ENCODE results near the gene LCA5L. TPM values are rescaled to one million over a fixed set of nuclear protein-coding genes. Genes with fewer than 3 reads are reported as not detected.

The LCA5L gene
- total RNA-seq, 1 donor from 2014 or later = not detected

DNA sequence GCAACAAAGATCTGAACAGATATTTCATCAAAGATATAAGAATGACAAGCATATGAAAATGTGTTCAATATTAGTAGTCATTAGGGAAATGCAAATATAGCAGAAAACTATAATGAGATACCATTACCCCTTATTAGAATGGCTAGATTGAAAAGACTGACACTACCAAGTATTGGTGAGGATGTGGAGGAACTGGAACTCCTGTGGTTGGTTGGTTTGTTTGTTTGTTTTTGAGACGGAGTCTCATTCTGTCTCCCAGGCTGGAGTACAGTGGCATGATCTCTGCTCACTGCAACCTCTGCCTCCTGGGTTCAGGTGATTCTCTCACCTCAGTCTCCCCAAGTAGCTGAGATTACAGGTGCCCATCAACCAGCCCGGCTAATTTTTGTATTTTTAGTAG lies 77.8 kb downstream of the LCA5L start:
- H3K4me1 ChIP-seq = no peaks in the 10 kb centered on the region
- DNase-seq (ENCODE audit: extremely low spot score in 2 of 2) = no peak
- no peak overlapping the region for H3K4me3 ChIP-seq
- no peaks in the 10 kb centered on the region for H3K36me3 ChIP-seq
- H3K9me3 ChIP-seq = no peaks in the 10 kb centered on the region
- TF ChIP-seq CTCF (IDR thresholded peaks at IDR 0.05) (no peak), POLR2A (IDR thresholded peaks at IDR 0.05) (no peak), POLR2AphosphoS5 (IDR thresholded peaks at IDR 0.05; ENCODE audit: insufficient read depth in 1 of 2, low read depth in 1 of 2) (no peak)
- no peak overlapping the region for H3K27ac ChIP-seq
- intact Hi-C loops (cut with DNase I) = no loop called here
- H3K27me3 ChIP-seq = no peaks in the 10 kb centered on the region

- Histone ChIP-seq H3K4me1 (no peaks in the 10 kb centered on the region), H3K36me3 (no peaks in the 10 kb centered on the region), H3K27ac (no peak overlapping the region), H3K27me3 (no peaks in the 10 kb centered on the region), H3K4me3 (no peak overlapping the region), H3K9me3 (no peaks in the 10 kb centered on the region)
- no peak for DNase-seq (ENCODE audit: extremely low spot score in 2 of 2)
- intact Hi-C loops (cut with DNase I) = no loop called here
- TF ChIP-seq POLR2AphosphoS5 (IDR thresholded peaks at IDR 0.05; ENCODE audit: insufficient read depth in 1 of 2, low read depth in 1 of 2) (no peak), CTCF (IDR thresholded peaks at IDR 0.05) (no peak), POLR2A (IDR thresholded peaks at IDR 0.05) (no peak)
Observed at GRCh38 chr21:39366563-39366962, 79.0 kb downstream of the LCA5L start.

DNA sequence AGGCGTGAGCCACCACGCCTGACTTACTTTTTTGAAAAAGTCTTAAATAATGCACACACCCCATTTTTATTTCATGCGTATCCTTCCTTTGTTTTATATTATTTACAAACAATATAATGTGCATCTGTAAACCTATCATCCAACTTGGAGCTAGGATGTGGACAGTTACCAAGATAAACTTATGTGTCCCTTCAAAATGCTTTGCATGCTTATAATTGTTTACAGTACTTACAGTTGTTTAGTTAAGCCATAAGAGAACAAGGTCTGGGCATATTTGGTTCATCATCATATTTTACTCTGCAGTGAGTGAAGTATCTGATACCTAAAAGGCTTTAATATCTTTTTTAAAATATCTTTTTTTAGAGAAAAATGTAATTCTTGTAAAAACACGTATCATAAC lies 80.6 kb downstream of the LCA5L start:
- Histone ChIP-seq H3K9me3 (no peaks in the 10 kb centered on the region), H3K4me3 (no peak overlapping the region), H3K27ac (no peak overlapping the region), H3K27me3 (no peaks in the 10 kb centered on the region), H3K36me3 (no peaks in the 10 kb centered on the region), H3K4me1 (no peaks in the 10 kb centered on the region)
- TF ChIP-seq POLR2AphosphoS5 (IDR thresholded peaks at IDR 0.05; ENCODE audit: insufficient read depth in 1 of 2, low read depth in 1 of 2) = no peak
- no peak for TF ChIP-seq CTCF (IDR thresholded peaks at IDR 0.05)
- TF ChIP-seq POLR2A (IDR thresholded peaks at IDR 0.05) = no peak
- DNase-seq (ENCODE audit: extremely low spot score in 2 of 2) = no peak
- intact Hi-C loops (cut with DNase I) = no loop called here

- TF ChIP-seq POLR2AphosphoS5 (IDR thresholded peaks at IDR 0.05; ENCODE audit: insufficient read depth in 1 of 2, low read depth in 1 of 2) (no peak), POLR2A (IDR thresholded peaks at IDR 0.05) (no peak), CTCF (IDR thresholded peaks at IDR 0.05) (no peak)
- H3K4me1 ChIP-seq = no peaks in the 10 kb centered on the region
- DNase-seq (ENCODE audit: extremely low spot score in 2 of 2) = no peak
- no peak overlapping the region for H3K27ac ChIP-seq
- H3K36me3 ChIP-seq = no peaks in the 10 kb centered on the region
- no peak overlapping the region for H3K4me3 ChIP-seq
- H3K9me3 ChIP-seq = no peaks in the 10 kb centered on the region
- intact Hi-C loops (cut with DNase I) = no loop called here
- no peaks in the 10 kb centered on the region for H3K27me3 ChIP-seq
Observed at GRCh38 chr21:39363607-39364555, 81.7 kb downstream of the LCA5L start.

- Histone ChIP-seq H3K27me3 (no peaks in the 10 kb centered on the region), H3K27ac (no peak overlapping the region), H3K36me3 (no peaks in the 10 kb centered on the region), H3K9me3 (no peaks in the 10 kb centered on the region), H3K4me3 (no peak overlapping the region), H3K4me1 (no peaks in the 10 kb centered on the region)
- TF ChIP-seq CTCF (IDR thresholded peaks at IDR 0.05) (no peak), POLR2AphosphoS5 (IDR thresholded peaks at IDR 0.05; ENCODE audit: insufficient read depth in 1 of 2, low read depth in 1 of 2) (no peak), POLR2A (IDR thresholded peaks at IDR 0.05) (no peak)
- intact Hi-C loops (cut with DNase I) = no loop called here
- DNase-seq (ENCODE audit: extremely low spot score in 2 of 2) = no peak
Observed at GRCh38 chr21:39362733-39363132, 82.8 kb downstream of the LCA5L start.
